Left colon (tissue), 2 donors: Measurements from ENCODE around the gene AIRE. TPM values are rescaled to one million over a fixed set of nuclear protein-coding genes. Genes with fewer than 3 reads are reported as not detected.

ENCODE experiments used
- ATAC-seq: fragments of 200-7000 bp; cut with Tn5 transposase; one replicate; pipeline ENCODE4 v1.9.1; 2020; ENCODE audit warnings: mild to moderate bottlenecking, moderate library complexity
- DNase-seq, 2 donors: peaks; one replicate each; pipeline ENCODE4 v3.0.0-alpha.2; 2020
- intact Hi-C, 2 donors: fragments of 100-400 bp; cut with DNase I in 1 of 2; cut with micrococcal nuclease in 1 of 2; formaldehyde crosslinking; loops; one replicate each; pipeline versions ENCODE4 v1.11.2 to v1.14.0; 2022; cut with DNase I, micrococcal nuclease
- total RNA-seq, 2 donors: library from RNA; stranded (reverse); fragmentation: NEBNext Ultra II Directional; extraction: Animal tissue kit (Norgen Biotek cat#: 25700); gene quantifications; one replicate each; pipeline ENCODE4 v1.2.1, GENCODE V29; 2021
- donor health status: DM: no; HTN: no; CAD: no.
- donor health status: DM: yes; HTN: yes; CAD: no.

Gene AIRE
- total RNA-seq, 2 donors from 2014 or later: 0.18 to 0.20 TPM

- intact Hi-C loops: no loop called here
- ATAC-seq (no peak), DNase-seq (peak in 1 of 2 donors; percentile 16)
Measured at GRCh38 chr21:44288251-44289110, 2.8 kb downstream of the AIRE start.

DNA sequence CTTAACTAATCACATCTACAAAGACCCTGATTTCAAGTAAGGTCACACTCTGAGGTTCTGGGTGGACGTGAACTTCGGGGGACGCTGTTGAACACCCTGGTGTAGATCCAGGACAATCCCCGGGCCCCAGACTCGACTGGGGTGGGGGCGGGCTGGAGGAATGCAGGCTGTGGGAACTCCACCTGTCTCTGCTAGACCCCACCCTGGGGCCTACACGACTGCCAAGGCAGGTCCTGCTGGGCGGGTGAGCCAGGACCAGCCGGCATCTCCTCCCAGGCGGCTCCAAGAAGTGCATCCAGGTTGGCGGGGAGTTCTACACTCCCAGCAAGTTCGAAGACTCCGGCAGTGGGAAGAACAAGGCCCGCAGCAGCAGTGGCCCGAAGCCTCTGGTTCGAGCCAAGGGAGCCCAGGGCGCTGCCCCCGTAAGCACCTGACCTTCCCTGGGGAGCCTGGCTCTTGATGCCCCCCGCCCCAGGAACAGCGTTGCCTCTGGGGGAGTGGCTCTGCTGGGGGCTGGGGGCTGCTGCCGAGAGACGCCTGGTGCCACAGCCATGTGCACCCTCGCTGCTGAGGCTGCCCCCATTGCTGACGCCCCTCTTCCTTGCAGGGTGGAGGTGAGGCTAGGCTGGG lies 3.8 kb downstream of the AIRE start:
- DNase-seq (no peak), ATAC-seq (no peak)
- intact Hi-C loops: no loop called here

GRCh38 chr21:44290327-44291077 lies 4.8 kb downstream of the AIRE start:
- ATAC-seq (no peak), DNase-seq (peak in 1 of 2 donors; percentile 2)
- intact Hi-C loops: no loop called here

DNA sequence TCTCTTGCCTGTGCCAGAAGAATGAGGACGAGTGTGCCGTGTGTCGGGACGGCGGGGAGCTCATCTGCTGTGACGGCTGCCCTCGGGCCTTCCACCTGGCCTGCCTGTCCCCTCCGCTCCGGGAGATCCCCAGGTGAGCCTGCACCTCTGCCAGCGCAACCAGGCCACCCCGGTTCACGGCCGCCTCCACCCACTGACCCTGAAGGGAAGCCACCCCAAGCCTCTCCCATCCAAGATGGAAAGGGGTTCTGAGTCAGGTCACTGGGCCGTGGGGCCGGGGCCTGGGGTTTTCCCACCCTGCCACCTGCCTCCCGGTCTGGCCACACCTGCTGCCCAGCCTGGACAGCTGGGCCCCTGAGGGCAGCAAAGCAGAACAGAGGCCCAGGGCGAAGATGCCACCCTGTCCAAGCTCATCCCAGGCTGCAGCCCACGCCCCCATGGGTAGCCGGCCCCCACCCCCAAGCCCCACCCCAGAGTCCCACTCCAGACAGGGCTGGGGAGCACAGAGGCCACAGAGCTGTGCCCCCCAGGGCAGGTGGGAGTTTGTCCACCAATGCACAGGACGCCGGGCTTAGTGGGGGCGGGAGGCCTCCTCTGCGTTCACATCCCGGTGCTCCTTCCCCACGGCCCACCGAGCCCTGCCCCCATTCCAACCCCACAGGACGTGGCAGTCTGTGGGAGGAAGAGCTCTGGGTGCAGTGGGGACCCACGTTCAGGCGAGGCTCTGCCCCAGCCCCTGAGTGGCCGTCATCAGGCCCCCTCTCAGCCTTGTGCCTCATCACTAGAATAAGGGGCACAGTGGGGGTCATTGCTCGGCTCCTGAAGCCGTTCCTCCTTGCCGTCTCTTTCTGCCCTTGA lies 5.6 kb downstream of the AIRE start:
- DNase-seq: peak in 1 of 2 donors; percentile 3
- no peak for ATAC-seq
- intact Hi-C loops: no loop called here

GRCh38 chr21:44291936-44292811 lies 6.5 kb downstream of the AIRE start:
- no peak for ATAC-seq
- DNase-seq: peak in 1 of 2 donors; percentile 11
- intact Hi-C loops: no loop called here

DNA sequence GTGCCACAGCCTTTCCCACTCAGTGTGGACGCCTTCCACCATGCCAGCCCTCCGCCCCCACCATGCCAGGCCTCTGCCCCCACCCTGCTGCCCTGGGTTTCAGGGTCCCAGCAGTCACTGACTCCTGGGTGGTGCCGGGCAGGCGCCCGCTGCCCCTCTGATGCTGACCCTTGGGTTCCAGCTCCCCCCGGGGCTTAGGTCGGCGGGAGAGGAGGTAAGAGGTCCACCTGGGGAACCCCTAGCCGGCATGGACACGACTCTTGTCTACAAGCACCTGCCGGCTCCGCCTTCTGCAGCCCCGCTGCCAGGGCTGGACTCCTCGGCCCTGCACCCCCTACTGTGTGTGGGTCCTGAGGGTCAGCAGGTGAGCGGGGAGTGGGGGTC lies 7.1 kb downstream of the AIRE start:
- ATAC-seq: no peak
- peak in 1 of 2 donors; percentile 5 for DNase-seq
- intact Hi-C loops: no loop called here

DNA sequence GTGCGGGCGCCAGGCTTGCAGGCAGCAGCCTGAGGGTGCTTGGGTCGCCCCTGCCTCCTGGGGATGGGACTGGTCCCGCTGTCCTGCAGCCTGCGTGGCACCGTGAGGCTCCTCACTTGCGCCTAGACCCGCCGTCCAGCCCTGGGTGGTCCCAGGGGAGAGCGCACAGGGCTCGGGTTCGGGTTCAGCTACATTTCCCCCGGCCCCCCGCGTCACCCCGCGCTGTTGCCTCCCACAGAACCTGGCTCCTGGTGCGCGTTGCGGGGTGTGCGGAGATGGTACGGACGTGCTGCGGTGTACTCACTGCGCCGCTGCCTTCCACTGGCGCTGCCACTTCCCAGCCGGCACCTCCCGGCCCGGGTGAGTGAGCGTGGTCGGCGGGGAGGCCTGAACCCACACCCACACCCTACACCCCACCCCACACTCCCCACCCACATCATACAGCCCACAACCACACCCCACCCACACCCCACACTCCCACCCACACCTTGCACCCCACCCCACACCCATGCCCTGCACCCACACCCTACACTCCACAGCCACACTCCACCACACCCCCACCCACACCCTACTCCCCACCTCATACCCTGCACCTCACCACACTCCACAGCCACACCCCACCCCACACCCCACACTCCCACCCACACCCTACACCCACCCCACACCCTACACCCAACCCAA lies 8.0 kb downstream of the AIRE start:
- ATAC-seq: no peak
- intact Hi-C loops: no loop called here
- DNase-seq: no peak

DNA sequence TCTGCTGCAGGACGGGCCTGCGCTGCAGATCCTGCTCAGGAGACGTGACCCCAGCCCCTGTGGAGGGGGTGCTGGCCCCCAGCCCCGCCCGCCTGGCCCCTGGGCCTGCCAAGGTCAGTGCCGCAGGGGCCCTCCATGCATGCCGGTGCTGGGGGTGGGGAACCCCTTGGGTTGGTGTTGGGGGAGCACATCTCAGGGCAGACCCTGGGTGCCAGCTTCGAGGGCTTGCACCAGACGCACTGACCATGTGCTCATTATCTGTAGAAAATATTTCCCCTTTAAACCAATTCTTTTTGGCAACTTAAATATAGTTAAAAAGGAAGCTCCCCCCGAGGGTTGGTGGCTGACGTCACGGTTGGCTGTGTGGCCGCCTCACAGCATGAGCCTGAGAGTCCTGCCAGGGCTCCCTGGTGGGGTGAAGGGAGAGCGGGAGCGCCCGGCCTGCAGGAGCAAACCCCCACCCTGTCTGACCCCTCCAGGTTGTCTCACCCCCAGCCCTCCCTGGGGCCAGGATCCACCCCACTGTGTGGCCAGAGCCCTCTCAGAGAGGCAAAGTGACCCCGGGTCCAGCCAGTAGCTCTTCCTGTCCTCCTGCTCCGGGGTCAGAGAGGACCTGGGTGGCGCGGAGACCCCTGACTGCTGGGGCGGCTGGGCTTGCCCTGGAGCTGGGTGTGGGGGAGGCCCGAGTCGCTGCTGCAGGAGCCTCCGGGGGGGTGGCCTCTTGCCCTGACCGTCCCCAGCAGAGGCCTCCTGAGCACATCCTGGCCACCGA lies 8.9 kb downstream of the AIRE start:
- peak in 1 of 2 donors; percentile 60 for DNase-seq
- no peak for ATAC-seq
- intact Hi-C loops: no loop called here

DNA sequence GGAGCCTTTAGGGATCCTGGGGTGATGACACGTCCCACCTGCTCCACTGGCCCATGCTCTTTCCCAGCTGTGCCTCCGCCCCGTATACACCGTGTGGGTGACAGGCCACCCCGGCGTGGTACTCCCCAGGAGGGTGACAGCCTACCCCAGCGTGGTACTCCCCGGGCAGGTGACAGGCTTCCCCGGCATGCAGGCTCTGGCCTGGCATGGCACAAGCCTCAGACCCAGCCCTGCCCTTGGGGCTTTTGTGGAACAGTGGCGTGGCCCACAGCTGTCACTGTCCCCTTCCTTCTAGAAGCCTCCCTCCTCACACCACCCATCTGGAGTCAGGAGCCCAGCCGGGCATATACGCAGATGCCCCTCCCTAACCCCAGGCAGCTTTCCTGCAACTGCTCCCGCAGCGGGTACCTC lies 9.5 kb downstream of the AIRE start:
- intact Hi-C loops: no loop called here
- DNase-seq (no peak), ATAC-seq (no peak)

GRCh38 chr21:44295646-44296045 lies 10.0 kb downstream of the AIRE start:
- ATAC-seq: no peak
- intact Hi-C loops: no loop called here
- no peak for DNase-seq

DNA sequence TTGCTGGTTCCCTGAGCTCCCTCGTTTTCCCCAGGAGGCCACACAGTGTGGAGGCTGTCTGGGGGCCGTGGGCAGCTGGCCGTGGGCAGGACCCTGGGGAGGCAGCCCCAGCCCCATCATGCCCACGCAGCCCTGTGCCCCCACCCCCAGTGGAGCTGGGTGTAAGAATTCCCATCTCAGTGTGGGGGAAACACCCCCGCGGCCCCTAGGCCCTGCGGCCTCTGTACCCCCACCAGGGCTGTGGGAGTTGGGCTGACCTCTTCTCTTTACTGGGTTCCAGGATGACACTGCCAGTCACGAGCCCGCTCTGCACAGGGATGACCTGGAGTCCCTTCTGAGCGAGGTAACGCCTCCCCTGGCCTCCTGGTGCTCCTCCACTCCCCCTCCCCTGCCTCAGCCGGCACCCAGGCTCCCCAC lies 10.4 kb downstream of the AIRE start:
- intact Hi-C loops: no loop called here
- DNase-seq: no peak
- no peak for ATAC-seq

DNA sequence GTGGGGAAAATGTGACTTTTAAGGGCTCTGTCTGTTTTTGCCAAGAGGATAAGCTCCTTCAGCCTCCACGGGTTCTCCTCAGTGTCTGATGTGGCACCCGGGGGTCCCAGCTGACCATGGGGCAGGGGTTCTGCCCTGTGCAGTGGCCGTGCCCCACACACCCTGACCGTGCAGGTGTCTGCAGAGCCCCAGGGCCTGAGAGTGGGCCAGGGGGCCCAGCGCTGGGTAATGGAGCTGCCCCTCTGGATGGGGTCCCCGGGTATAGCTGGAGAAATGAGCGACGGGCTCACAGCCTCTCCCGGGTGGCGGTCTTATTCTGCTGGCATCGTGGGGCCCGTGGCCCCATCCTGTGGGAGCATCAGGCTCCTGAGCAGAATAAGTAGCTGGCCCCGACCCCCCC lies 11.2 kb downstream of the AIRE start:
- no peak for DNase-seq
- ATAC-seq: no peak
- intact Hi-C loops: no loop called here

- ATAC-seq: peak; percentile 40
- intact Hi-C loops: no loop called here
- peak; percentile 83 to 93 for DNase-seq
Measured at GRCh38 chr21:44297525-44298290, 12.0 kb downstream of the AIRE start.

- ATAC-seq (no peak), DNase-seq (no peak)
- intact Hi-C loops: no loop called here
Measured at GRCh38 chr21:44298301-44298700, 12.6 kb downstream of the AIRE start.

GRCh38 chr21:44299085-44299457 lies 13.4 kb downstream of the AIRE start:
- no peak for DNase-seq
- no peak for ATAC-seq
- intact Hi-C loops: no loop called here
